ENCODE measurements around the gene BUB1B. TPM values are rescaled to one million over a fixed set of nuclear protein-coding genes. Genes with fewer than 3 reads are reported as not detected.
"Not testable (repeated sequence)": the region's sequence is repeated elsewhere in the genome, so short reads cannot be mapped to it uniquely, and the experiment has no call there.

Gene BUB1B
- total and polyA plus RNA-seq, 8 donors, result 1.6 to 25.0 (median 4.4) TPM

GRCh38 chr15:40133544-40133943 lies 27.3 kb upstream of the BUB1B start:
- peaks cover 0 to 10% (median 0%) of the 10 kb centered on the region in 3 donors for H3K27me3 ChIP-seq
- intact Hi-C loops (cut with DNase I; ENCODE audit: low total_unique reads), result no loop called here
- no peaks in the 10 kb centered on the region for H3K36me3 ChIP-seq
- H3K4me3 ChIP-seq, result no peak overlapping the region
- TF ChIP-seq POLR2AphosphoS5 (IDR thresholded peaks at IDR 0.05), result no peak
- TF ChIP-seq EP300 (IDR thresholded peaks at IDR 0.05), result no peak
- no peak for TF ChIP-seq CTCF (IDR thresholded peaks at IDR 0.05)
- no peak for TF ChIP-seq POLR2A (IDR thresholded peaks at IDR 0.05)
- no peaks in the 10 kb centered on the region for H3K9me3 ChIP-seq
- DNase-seq, result no peak
- 88 to 95% (median 93%) methylated on average over 13 of the region's 13 CpGs for WGBS, 5 donors
- no peaks in the 10 kb centered on the region for H3K4me1 ChIP-seq
- H3K27ac ChIP-seq, result no peak overlapping the region

DNA sequence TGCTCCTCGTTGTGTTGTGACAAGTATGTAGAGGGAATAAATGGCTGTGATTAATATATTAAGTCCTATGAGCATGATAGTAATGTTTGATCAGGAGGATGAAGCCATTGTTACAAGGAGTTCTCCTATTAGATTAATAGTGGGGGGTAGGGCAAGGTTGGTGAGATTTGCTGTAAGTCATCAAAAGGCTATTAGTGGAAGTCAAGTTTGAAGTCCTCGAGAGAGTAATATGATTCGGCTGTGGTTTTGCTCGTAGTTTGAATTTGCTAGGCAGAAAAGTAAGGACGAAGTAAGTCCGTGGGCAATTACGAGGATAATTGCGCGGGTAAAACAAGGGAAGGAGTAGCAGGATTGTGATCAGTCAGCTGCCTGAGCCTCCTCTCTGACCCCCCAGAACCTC lies 26.0 kb upstream of the BUB1B start:
- H3K27me3 ChIP-seq, result peaks cover 0 to 3% (median 0%) of the 10 kb centered on the region in 3 donors
- WGBS, 5 donors, result 75 to 82% (median 79%) methylated on average over 9 of the region's 9 CpGs
- intact Hi-C loops (cut with DNase I; ENCODE audit: low total_unique reads), result no loop called here
- no peak for DNase-seq
- H3K4me1 ChIP-seq, result no peaks in the 10 kb centered on the region
- H3K36me3 ChIP-seq, result no peaks in the 10 kb centered on the region
- no peak overlapping the region for H3K4me3 ChIP-seq
- H3K27ac ChIP-seq, result no peak overlapping the region
- no peaks in the 10 kb centered on the region for H3K9me3 ChIP-seq
- TF ChIP-seq CTCF (IDR thresholded peaks at IDR 0.05) (no peak), EP300 (IDR thresholded peaks at IDR 0.05) (no peak), POLR2AphosphoS5 (IDR thresholded peaks at IDR 0.05) (no peak)

DNA sequence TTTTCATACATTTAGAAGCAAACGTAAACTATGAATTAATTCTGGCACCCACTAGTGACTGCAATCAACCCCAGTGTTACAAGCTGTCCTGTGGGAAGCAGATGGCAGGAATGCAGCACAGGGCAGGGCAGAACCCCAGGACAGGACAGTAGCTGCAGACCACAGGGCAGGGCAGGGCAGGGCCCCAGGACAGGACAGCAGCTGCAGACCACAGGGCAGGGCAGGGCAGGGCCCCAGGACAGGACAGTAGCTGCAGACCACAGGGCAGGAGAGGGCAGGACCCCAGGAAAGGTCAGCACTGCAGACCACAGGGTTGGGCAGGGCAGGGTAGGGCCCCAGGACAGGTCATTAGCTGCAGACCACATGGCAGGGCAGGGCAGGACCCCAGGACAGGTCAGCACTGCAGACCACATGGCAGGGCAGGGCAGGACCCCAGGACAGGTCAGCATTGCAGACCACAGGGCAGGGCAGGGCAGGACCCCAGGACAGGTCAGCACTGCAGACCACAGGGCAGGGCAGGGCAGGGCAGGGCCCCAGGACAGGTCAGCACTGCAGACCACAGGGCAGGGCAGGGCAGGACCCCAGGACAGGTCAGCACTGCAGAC lies 24.9 kb upstream of the BUB1B start:
- intact Hi-C loops (cut with DNase I; ENCODE audit: low total_unique reads); H3K9me3 ChIP-seq; DNase-seq; H3K27me3 ChIP-seq; H3K36me3 ChIP-seq; H3K27ac ChIP-seq; H3K4me3 ChIP-seq; H3K4me1 ChIP-seq: not testable (repeated sequence)
- WGBS, 5 donors, result 63 to 80% (median 74%) methylated on average over 1 of the region's 1 CpG

GRCh38 chr15:40136470-40137302 lies 24.2 kb upstream of the BUB1B start:
- Histone ChIP-seq H3K4me3 (no peak overlapping the region), H3K27me3 (no peaks in the 10 kb centered on the region), H3K36me3 (no peaks in the 10 kb centered on the region), H3K27ac (no peak overlapping the region), H3K4me1 (no peaks in the 10 kb centered on the region), H3K9me3 (no peaks in the 10 kb centered on the region)
- no peak for DNase-seq
- TF ChIP-seq POLR2A (IDR thresholded peaks at IDR 0.05), result no peak
- intact Hi-C loops (cut with DNase I; ENCODE audit: low total_unique reads), result no loop called here
- WGBS, 5 donors, result 84 to 92% (median 90%) methylated on average over 6 of the region's 6 CpGs

DNA sequence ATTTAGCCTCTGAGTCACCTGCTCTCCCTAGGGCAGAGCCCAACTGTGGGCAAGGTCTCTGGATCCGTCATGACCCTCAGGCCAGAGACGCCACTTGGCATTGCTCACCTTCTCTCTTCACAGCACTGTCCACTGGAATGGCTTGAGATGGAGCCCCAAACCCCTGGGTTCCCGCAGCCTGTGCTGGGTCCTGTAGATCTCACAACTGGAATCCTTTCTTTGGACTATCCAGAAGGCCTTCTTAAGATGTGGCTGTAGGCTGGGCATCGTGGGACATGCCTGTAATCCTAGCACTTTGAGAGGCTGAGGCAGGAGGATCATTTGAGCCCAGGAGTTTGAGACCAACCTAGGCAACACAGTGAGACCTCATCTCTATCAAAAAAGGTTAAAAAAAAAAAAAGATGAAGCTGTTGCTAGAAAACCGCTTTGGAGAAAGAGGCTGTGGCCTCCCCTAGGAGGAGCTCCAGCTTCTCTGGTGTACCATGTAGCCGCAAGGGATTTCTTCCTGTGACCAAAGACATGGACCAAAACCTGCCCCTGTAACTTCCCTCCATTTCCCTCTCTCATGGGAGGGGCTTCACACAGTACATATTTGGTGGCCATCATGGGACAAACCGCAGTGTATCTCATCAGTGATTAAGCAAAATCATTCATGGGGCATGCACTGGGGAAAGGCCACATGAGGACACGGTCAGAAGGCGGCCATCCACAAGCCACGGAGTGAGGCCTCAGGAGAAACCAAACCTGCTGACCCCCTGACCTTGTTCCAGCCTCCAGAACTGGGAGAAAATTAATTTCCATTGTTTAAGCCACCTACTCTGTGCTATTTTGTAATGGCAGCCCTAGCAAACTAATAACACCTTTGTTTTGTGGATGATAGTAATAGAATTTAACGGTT lies 23.3 kb upstream of the BUB1B start:
- no peak for DNase-seq
- Histone ChIP-seq H3K27me3 (no peaks in the 10 kb centered on the region), H3K4me1 (no peaks in the 10 kb centered on the region), H3K4me3 (no peak overlapping the region), H3K27ac (no peak overlapping the region), H3K9me3 (no peaks in the 10 kb centered on the region), H3K36me3 (no peaks in the 10 kb centered on the region)
- intact Hi-C loops (cut with DNase I; ENCODE audit: low total_unique reads), result no loop called here
- 85 to 97% (median 91%) methylated on average over 10 to 11 of the region's 11 CpGs for WGBS, 5 donors
- no peak for TF ChIP-seq POLR2A (IDR thresholded peaks at IDR 0.05)

- H3K27ac ChIP-seq; H3K36me3 ChIP-seq; intact Hi-C loops (cut with DNase I; ENCODE audit: low total_unique reads); H3K4me3 ChIP-seq; H3K27me3 ChIP-seq; DNase-seq; H3K4me1 ChIP-seq; H3K9me3 ChIP-seq: not testable (repeated sequence)
- 47 to 68% (median 58%) methylated on average over 3 of the region's 3 CpGs for WGBS, 5 donors
Measured at GRCh38 chr15:40138201-40138570, 22.7 kb upstream of the BUB1B start.
